ENCODE results near the gene ADGRD1. TPM values are rescaled to one million over a fixed set of nuclear protein-coding genes. Genes with fewer than 3 reads are reported as not detected.
"Not testable (repeated sequence)": the region's sequence is repeated elsewhere in the genome, so short reads cannot be mapped to it uniquely, and the experiment has no call there.

ADGRD1 gene
- total RNA-seq, 3 donors from 2014 or later = 0.45 TPM; not detected in 2

GRCh38 chr12:130993759-130994670, 40.3 kb downstream of the ADGRD1 start:
- ATAC-seq = no peak
- H3K4me3 Mint-ChIP-seq = no peak overlapping the region
- DNase-seq = no peak

DNA sequence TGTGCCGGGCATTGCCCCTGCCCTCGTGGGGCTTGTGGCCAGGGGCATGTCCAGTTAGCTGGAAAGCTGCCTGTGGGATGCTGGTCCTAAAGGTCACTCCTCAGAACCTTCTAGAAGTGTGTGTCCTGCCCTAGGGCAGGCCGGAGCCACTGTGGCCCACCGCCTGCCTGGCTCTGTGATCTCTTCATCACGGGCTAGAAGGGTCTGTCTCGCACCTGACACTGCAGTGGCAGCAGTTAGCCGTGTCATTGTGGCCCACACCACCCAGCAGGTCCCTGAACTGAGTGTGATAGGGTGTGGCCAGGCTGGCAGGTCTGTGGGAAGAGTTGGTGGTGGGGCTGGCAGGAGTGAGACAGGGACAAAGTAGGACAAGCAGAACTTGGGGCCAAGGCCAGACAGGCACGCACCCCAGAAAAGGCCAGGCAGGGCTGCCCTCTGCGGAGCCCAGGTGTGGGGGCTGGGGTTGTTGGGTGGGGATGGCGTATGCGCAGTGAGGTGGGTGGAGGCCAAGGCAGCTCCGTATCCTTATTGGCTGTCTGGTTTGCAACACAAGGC, 41.2 kb downstream of the ADGRD1 start:
- Mint-ChIP-seq H3K4me1 (ENCODE audit: low read depth) (peaks cover 3% of the 10 kb centered on the region), H3K27me3 (ENCODE audit: low read depth) (peaks cover 5% of the 10 kb centered on the region), H3K4me3 (no peak overlapping the region), H3K36me3 (ENCODE audit: insufficient read depth) (no peaks in the 10 kb centered on the region), H3K9me3 (no peaks in the 10 kb centered on the region)
- ATAC-seq (no peak), DNase-seq (no peak)

More at GRCh38 chr12:130993759-130994670, 40.3 kb downstream of the ADGRD1 start:
- Mint-ChIP-seq H3K27me3 (ENCODE audit: low read depth) (peaks cover 5% of the 10 kb centered on the region), H3K4me1 (ENCODE audit: low read depth) (peaks cover 3% of the 10 kb centered on the region), H3K36me3 (ENCODE audit: insufficient read depth) (no peaks in the 10 kb centered on the region), H3K9me3 (no peaks in the 10 kb centered on the region)

- not testable (repeated sequence) for H3K9me3 Mint-ChIP-seq; H3K36me3 Mint-ChIP-seq (ENCODE audit: insufficient read depth); H3K4me1 Mint-ChIP-seq (ENCODE audit: low read depth); H3K4me3 Mint-ChIP-seq; DNase-seq; ATAC-seq; H3K27me3 Mint-ChIP-seq (ENCODE audit: low read depth)
Measured at GRCh38 chr12:130995386-130995969, 41.8 kb downstream of the ADGRD1 start.

DNA sequence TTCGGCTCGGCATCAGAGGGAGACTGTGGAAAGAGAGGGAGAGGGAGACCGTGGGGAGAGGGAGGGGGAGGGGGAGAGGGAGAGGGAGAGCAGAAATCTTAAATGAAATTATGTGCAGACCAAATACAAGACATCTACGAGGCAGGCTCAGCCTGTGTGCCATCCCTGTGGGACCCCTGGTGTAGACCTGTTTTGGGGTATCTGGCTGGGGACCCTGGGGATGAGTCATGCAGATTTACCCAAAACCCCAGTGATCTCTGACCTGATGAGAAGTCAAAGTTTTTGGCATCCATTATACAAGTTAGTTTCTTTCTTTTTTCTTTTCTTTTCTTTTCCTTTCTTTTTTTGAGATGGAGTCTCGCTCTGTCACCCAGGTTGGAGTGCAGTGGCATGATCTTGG, 44.4 kb downstream of the ADGRD1 start:
- no peak for DNase-seq
- peaks cover 1% of the 10 kb centered on the region for H3K4me1 Mint-ChIP-seq (ENCODE audit: low read depth)

DNA sequence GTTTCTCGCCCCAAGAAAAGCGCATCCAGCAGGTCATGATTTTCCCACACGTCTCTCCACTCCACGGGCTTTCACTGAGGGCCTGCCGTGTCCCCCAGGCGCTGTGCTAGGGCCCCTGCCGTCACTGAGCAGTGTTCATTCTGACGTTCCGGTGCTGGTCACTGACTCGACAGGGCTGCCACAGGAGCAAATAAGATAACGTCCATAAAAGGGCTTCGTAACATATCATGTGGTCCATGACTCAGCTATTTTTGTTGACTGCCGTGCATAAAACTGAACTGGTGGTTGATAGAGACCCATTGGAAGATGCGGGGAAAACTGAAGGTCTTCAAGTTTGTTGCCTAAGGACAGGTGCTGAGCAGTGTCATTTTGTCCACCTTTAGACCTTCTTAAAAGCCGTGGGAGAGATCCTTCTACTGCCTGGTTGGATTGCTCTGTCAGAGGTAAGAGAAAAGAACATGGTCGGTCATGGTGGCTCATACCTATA, 46.3 kb downstream of the ADGRD1 start:
- no peaks in the 10 kb centered on the region for H3K4me1 Mint-ChIP-seq (ENCODE audit: low read depth)
- no peak overlapping the region for H3K4me3 Mint-ChIP-seq
- no peaks in the 10 kb centered on the region for H3K27me3 Mint-ChIP-seq (ENCODE audit: low read depth)
- H3K9me3 Mint-ChIP-seq = no peaks in the 10 kb centered on the region
- no peaks in the 10 kb centered on the region for H3K36me3 Mint-ChIP-seq (ENCODE audit: insufficient read depth)
- ATAC-seq (no peak), DNase-seq (no peak)

More for the DNA sequence above, 44.4 kb downstream of the ADGRD1 start:
- Mint-ChIP-seq H3K4me3 (no peak overlapping the region), H3K27me3 (ENCODE audit: low read depth) (no peaks in the 10 kb centered on the region), H3K36me3 (ENCODE audit: insufficient read depth) (no peaks in the 10 kb centered on the region), H3K9me3 (no peaks in the 10 kb centered on the region)
- no peak for ATAC-seq

- Mint-ChIP-seq H3K9me3 (no peaks in the 10 kb centered on the region), H3K36me3 (ENCODE audit: insufficient read depth) (no peaks in the 10 kb centered on the region), H3K4me1 (ENCODE audit: low read depth) (no peaks in the 10 kb centered on the region), H3K4me3 (no peak overlapping the region), H3K27me3 (ENCODE audit: low read depth) (peaks cover 6% of the 10 kb centered on the region)
- DNase-seq (no peak), ATAC-seq (no peak)
Measured at GRCh38 chr12:131001493-131001892, 47.8 kb downstream of the ADGRD1 start.

DNA sequence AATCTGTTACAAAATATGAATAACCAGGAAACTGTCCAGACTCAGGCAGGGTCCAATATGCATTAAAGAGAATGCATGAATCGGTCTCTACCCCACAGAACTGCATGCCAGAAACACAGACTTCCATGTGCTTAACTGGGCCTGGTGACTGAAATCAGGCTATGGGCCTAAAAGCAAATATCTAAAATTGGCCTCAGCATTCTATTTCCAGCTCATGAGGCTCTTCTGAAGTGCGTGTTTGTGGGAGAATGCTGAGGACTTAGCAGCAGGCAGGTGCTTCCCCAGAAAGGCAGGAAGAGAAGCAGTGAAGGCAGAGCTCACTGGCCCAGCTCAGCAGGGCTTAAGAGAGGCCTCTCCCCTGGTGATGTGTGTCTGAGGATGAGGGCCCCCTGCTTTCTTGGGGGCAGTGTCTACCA, 48.5 kb downstream of the ADGRD1 start:
- Mint-ChIP-seq H3K9me3 (no peaks in the 10 kb centered on the region), H3K27me3 (ENCODE audit: low read depth) (peaks cover 6% of the 10 kb centered on the region), H3K4me3 (no peak overlapping the region), H3K4me1 (ENCODE audit: low read depth) (no peaks in the 10 kb centered on the region), H3K36me3 (ENCODE audit: insufficient read depth) (no peaks in the 10 kb centered on the region)
- DNase-seq = no peak
- ATAC-seq = no peak

- Mint-ChIP-seq H3K4me1 (ENCODE audit: low read depth) (no peaks in the 10 kb centered on the region), H3K36me3 (ENCODE audit: insufficient read depth) (no peaks in the 10 kb centered on the region), H3K9me3 (no peaks in the 10 kb centered on the region), H3K4me3 (no peak overlapping the region), H3K27me3 (ENCODE audit: low read depth) (peaks cover 6% of the 10 kb centered on the region)
- ATAC-seq (no peak), DNase-seq (no peak)
Measured at GRCh38 chr12:131003036-131003715, 49.5 kb downstream of the ADGRD1 start.

- H3K4me1 Mint-ChIP-seq (ENCODE audit: low read depth) = no peaks in the 10 kb centered on the region
- H3K4me3 Mint-ChIP-seq = no peak overlapping the region
- H3K36me3 Mint-ChIP-seq (ENCODE audit: insufficient read depth) = no peaks in the 10 kb centered on the region
- no peaks in the 10 kb centered on the region for H3K9me3 Mint-ChIP-seq
- DNase-seq = no peak
- ATAC-seq = no peak
- H3K27me3 Mint-ChIP-seq (ENCODE audit: low read depth) = peaks cover 8% of the 10 kb centered on the region
Measured at GRCh38 chr12:131003716-131004045, 50.0 kb downstream of the ADGRD1 start.

GRCh38 chr12:131004166-131004565, 50.5 kb downstream of the ADGRD1 start:
- no peaks in the 10 kb centered on the region for H3K9me3 Mint-ChIP-seq
- no peaks in the 10 kb centered on the region for H3K4me1 Mint-ChIP-seq (ENCODE audit: low read depth)
- DNase-seq = no peak
- no peak overlapping the region for H3K4me3 Mint-ChIP-seq
- peaks cover 8% of the 10 kb centered on the region for H3K27me3 Mint-ChIP-seq (ENCODE audit: low read depth)
- no peaks in the 10 kb centered on the region for H3K36me3 Mint-ChIP-seq (ENCODE audit: insufficient read depth)
- no peak for ATAC-seq

GRCh38 chr12:131005161-131006035, 51.7 kb downstream of the ADGRD1 start:
- H3K36me3 Mint-ChIP-seq (ENCODE audit: insufficient read depth) = no peaks in the 10 kb centered on the region
- H3K9me3 Mint-ChIP-seq = no peaks in the 10 kb centered on the region
- H3K4me1 Mint-ChIP-seq (ENCODE audit: low read depth) = no peaks in the 10 kb centered on the region
- DNase-seq (no peak), ATAC-seq (no peak)
- H3K27me3 Mint-ChIP-seq (ENCODE audit: low read depth) = peaks cover 8% of the 10 kb centered on the region
- H3K4me3 Mint-ChIP-seq = no peak overlapping the region

GRCh38 chr12:131006036-131006735, 52.5 kb downstream of the ADGRD1 start:
- Mint-ChIP-seq H3K4me1 (ENCODE audit: low read depth) (no peaks in the 10 kb centered on the region), H3K9me3 (no peaks in the 10 kb centered on the region), H3K36me3 (ENCODE audit: insufficient read depth) (no peaks in the 10 kb centered on the region), H3K4me3 (no peak overlapping the region), H3K27me3 (ENCODE audit: low read depth) (peaks cover 9% of the 10 kb centered on the region)
- ATAC-seq = no peak
- DNase-seq = no peak

DNA sequence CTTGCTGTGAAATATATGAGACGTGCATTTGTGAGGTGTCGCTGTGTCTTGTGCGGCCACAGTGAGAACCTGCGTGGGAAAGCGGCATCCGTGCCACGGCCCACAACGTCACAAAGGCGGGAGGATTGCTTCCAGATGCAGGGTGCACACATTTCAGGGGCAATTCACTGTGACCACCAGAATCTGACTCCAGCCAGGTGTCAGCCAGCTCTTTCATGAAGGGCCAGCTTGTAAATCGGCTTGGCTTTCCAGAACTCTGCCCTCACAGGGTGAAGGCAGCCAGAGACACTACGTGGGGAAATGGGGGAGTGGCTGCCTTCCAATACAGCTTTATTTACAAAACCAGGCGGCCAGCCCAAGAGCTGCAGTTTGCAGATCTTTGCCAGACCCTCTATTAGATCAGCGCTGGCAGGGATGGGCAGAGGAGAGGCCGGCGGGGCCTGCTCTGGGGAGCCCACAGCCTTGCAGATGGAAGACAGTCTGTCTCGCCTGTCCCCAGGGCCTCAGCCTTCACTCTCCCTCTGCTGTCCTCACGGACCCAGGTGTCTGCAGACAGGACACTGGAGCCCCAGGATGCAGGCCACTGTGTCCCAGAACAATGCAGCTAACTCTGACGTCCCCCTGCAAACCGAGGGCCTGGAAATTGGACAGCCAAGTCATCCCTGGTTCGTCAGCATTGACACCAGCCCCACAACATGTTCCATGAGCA, 53.5 kb downstream of the ADGRD1 start:
- H3K4me1 Mint-ChIP-seq (ENCODE audit: low read depth) = no peaks in the 10 kb centered on the region
- no peak for ATAC-seq
- no peak for DNase-seq
- H3K4me3 Mint-ChIP-seq = no peak overlapping the region
- no peaks in the 10 kb centered on the region for H3K9me3 Mint-ChIP-seq
- peaks cover 12% of the 10 kb centered on the region for H3K27me3 Mint-ChIP-seq (ENCODE audit: low read depth)
- no peaks in the 10 kb centered on the region for H3K36me3 Mint-ChIP-seq (ENCODE audit: insufficient read depth)

All from activated T-cell treated with anti-CD3 and anti-CD28 coated beads, Interleukin-2, amount 50 U/mL, for 4 hours (primary cell).